Chondrocyte (in vitro differentiated cells): ENCODE data around the gene PCCA. TPM values are rescaled to one million over a fixed set of nuclear protein-coding genes. Genes with fewer than 3 reads are reported as not detected.
A peak's percentile ranks its signal among the peaks of the same experiment; 100 is the strongest.

Experiments used
- DNase-seq: peaks from one replicate; pipeline ENCODE4 v3.0.0; 2021; ENCODE audit warnings: mixed read lengths, low spot score
- H3K27ac Mint-ChIP-seq: one replicate; pipeline ENCODE4 v1.8.0; 2021; ENCODE audit warnings: mild to moderate bottlenecking, moderate library complexity, mixed read lengths; ENCODE audit not compliant: unreplicated experiment
- H3K27me3 Mint-ChIP-seq: 2 replicates; pipeline ENCODE4 v1.8.0; 2021; ENCODE audit warnings: low read depth, mixed read lengths
- H3K36me3 Mint-ChIP-seq: 2 replicates; pipeline ENCODE4 v1.8.0; 2021; ENCODE audit warnings: low read depth, mixed read lengths
- H3K4me1 Mint-ChIP-seq: 2 replicates; pipeline ENCODE4 v1.8.0; 2021; ENCODE audit warnings: low read depth, mild to moderate bottlenecking, mixed read lengths
- H3K4me3 Mint-ChIP-seq: one replicate; pipeline ENCODE4 v1.8.0; 2021; ENCODE audit warnings: mild to moderate bottlenecking, moderate library complexity, mixed read lengths; ENCODE audit not compliant: unreplicated experiment
- H3K9me3 Mint-ChIP-seq: 2 replicates; pipeline ENCODE4 v1.8.0; 2021; ENCODE audit warnings: low read depth, mixed read lengths
- CTCF ChIP-seq: fragments of 200-600 bp; sonication (generic); IDR thresholded peaks from 2 replicates; pipeline ENCODE4 v1.5.0; 2021; ENCODE audit warnings: antibody characterized with exemption, mild to moderate bottlenecking, moderate library complexity
- total RNA-seq: library from RNA; stranded (reverse); gene quantifications from 3 replicates; pipeline ENCODE4 v1.2.1, GENCODE V29; 2021

PCCA gene
- total RNA-seq, 1 donor from 2014 or later, result 15.1 TPM

GRCh38 chr13:100357764-100358163 lies 268.9 kb downstream of the PCCA start:
- H3K36me3 Mint-ChIP-seq, result peaks cover 3% of the 10 kb centered on the region
- DNase-seq, result no peak
- no peaks in the 10 kb centered on the region for H3K27me3 Mint-ChIP-seq
- peaks cover 5% of the 10 kb centered on the region for H3K9me3 Mint-ChIP-seq
- peaks cover 18% of the 10 kb centered on the region for H3K4me1 Mint-ChIP-seq
- TF ChIP-seq CTCF, result no peak
- H3K27ac Mint-ChIP-seq, result no peak overlapping the region
- H3K4me3 Mint-ChIP-seq, result no peak overlapping the region

- peaks cover 2% of the 10 kb centered on the region for H3K36me3 Mint-ChIP-seq
- DNase-seq, result no peak
Measured at GRCh38 chr13:100361504-100361903, 272.6 kb downstream of the PCCA start.

DNA sequence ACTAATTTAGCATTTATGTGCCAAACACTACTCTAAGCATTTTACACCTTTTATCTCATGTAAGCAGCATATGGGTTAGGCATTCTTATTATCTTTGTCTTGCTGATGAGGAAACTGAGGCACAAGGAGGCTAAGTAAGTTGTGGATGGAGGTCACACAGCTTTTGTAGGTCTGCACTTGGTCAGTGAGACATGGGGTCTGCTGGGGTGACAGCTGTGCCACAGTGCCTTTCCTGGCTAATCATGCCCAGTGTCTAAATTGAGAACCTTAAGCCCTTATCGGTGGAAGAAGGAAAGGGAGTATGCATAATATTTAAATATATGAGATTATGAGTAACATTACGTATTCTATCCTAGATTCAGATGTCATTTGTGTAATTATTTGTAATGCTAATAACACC lies 273.5 kb downstream of the PCCA start:
- H3K4me3 Mint-ChIP-seq, result no peak overlapping the region
- DNase-seq, result no peak
- H3K36me3 Mint-ChIP-seq, result peaks cover 2% of the 10 kb centered on the region
- no peaks in the 10 kb centered on the region for H3K9me3 Mint-ChIP-seq
- H3K4me1 Mint-ChIP-seq, result peaks cover 34% of the 10 kb centered on the region
- no peaks in the 10 kb centered on the region for H3K27me3 Mint-ChIP-seq
- no peak for TF ChIP-seq CTCF
- H3K27ac Mint-ChIP-seq, result peak overlapping the region; percentile 30

More at GRCh38 chr13:100361504-100361903, 272.6 kb downstream of the PCCA start:
- Mint-ChIP-seq H3K4me3 (no peak overlapping the region), H3K27ac (no peak overlapping the region), H3K27me3 (no peaks in the 10 kb centered on the region), H3K9me3 (no peaks in the 10 kb centered on the region), H3K4me1 (peaks cover 34% of the 10 kb centered on the region)
- no peak for TF ChIP-seq CTCF

DNA sequence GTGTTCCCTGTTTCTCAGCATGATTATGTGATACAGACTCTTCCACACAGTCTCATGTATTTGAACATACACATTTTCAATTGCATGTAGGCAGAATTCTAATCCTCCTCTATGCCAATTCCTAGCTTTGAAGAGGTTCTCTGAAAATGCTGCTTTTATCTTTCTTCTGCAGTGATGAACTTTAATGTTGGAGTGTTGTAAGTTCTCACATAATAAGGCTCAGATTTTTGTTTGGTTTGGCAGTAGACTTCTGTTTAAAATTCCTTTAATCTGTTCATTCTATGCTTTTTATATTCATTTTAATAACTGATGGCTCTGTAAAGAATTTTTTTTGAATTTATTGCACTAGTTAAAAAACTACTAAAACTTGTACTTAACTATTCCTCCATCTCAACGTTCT lies 273.9 kb downstream of the PCCA start:
- Mint-ChIP-seq H3K9me3 (no peaks in the 10 kb centered on the region), H3K27ac (peak overlapping the region; percentile 56), H3K4me3 (no peak overlapping the region)

DNA sequence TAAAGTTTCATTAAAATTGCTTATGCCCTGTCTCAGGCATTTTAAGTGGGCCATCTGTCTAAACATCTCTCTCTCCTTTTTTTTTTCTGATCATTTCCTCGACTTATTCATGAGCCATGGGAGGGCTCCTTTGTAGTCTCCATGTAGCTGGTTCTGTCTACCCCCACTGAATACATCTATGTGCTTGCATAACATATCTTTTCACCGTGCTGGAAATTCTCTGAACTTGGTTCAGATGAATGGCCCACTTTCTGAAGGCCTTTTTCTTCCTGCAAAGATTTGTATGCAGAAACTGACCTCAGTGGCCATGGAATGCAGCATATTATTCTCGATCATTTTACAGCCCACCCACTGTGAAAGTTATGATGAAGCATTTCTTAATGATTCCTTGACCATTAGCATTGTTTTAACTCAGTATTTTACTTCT lies 274.4 kb downstream of the PCCA start:
- DNase-seq, result no peak
- Mint-ChIP-seq H3K27me3 (no peaks in the 10 kb centered on the region), H3K36me3 (peaks cover 2% of the 10 kb centered on the region), H3K9me3 (no peaks in the 10 kb centered on the region), H3K4me3 (no peak overlapping the region), H3K4me1 (peaks cover 34% of the 10 kb centered on the region), H3K27ac (peak overlapping the region; percentile 56)
- no peak for TF ChIP-seq CTCF

More for the DNA sequence above, 273.9 kb downstream of the PCCA start:
- no peak for TF ChIP-seq CTCF
- H3K27me3 Mint-ChIP-seq, result no peaks in the 10 kb centered on the region
- DNase-seq, result no peak
- peaks cover 2% of the 10 kb centered on the region for H3K36me3 Mint-ChIP-seq
- H3K4me1 Mint-ChIP-seq, result peaks cover 34% of the 10 kb centered on the region
